Measurements from ENCODE around the gene TLE1.

DNA sequence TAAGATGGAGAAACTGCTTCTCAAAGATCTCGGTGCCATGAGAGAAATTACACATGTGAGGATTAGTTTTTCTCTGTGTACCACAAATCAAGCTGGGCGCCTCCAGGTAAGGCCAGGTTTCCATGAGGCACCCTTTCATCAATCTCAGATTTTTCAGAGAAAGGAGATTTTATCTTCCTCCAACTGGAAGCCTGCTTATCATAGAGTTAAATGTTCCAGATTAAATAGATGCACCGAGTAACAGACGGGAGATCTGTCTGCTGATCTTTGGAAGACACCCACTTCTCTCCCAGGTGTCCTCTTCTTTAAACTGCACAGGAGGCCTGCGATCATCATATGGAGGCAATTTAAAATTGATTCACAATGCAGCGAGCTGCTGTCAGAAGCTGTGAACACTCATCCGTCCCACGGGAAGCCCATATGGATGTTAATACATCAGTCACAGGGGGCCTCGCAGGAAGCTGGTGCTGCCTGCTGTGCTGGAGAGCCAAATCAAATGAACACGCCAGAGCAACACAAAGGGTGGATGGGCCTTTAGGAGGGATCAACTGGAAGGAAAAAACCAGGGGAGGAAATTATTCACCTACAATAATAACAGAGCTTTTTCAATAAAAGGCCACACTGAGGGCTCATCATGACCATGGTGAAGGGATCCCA lies 93.3 kb downstream of the TLE1 start:
- TF ChIP-seq CEBPB (IDR thresholded peaks at IDR 0.05; ENCODE audit: low read depth) (no peak), SIN3A (IDR thresholded peaks at IDR 0.05; ENCODE audit: low read depth) (no peak), POLR2A (IDR thresholded peaks at IDR 0.05; ENCODE audit: borderline replicate concordance, extremely low read depth, insufficient read depth, insufficient read length) (no peak), EZH2 (IDR thresholded peaks at IDR 0.05) (no peak), EGR1 (IDR thresholded peaks at IDR 0.05; ENCODE audit: low read depth) (no peak), EZH2phosphoT487 (IDR thresholded peaks at IDR 0.05; ENCODE audit: borderline replicate concordance) (no peak)
- TF ChIP-seq, protein P1, sequence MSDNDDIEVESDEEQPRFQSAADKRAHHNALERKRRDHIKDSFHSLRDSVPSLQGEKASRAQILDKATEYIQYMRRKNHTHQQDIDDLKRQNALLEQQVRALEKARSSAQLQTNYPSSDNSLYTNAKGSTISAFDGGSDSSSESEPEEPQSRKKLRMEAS (IDR thresholded peaks at IDR 0.05): no peak
- TF ChIP-seq, protein P2, sequence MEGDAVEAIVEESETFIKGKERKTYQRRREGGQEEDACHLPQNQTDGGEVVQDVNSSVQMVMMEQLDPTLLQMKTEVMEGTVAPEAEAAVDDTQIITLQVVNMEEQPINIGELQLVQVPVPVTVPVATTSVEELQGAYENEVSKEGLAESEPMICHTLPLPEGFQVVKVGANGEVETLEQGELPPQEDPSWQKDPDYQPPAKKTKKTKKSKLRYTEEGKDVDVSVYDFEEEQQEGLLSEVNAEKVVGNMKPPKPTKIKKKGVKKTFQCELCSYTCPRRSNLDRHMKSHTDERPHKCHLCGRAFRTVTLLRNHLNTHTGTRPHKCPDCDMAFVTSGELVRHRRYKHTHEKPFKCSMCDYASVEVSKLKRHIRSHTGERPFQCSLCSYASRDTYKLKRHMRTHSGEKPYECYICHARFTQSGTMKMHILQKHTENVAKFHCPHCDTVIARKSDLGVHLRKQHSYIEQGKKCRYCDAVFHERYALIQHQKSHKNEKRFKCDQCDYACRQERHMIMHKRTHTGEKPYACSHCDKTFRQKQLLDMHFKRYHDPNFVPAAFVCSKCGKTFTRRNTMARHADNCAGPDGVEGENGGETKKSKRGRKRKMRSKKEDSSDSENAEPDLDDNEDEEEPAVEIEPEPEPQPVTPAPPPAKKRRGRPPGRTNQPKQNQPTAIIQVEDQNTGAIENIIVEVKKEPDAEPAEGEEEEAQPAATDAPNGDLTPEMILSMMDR (IDR thresholded peaks at IDR 0.05 in 2 of 3, conservative IDR thresholded peaks at IDR 0.05 in 1 of 3; ENCODE audit: borderline replicate concordance in 1 of 3, insufficient read depth in 1 of 3, low read depth in 2 of 3, low read length in 2 of 3): no peak

All from HCT116 (cell line).